Endodermal cell (in vitro differentiated cells): ENCODE measurements around the gene ALDH5A1. TPM values are rescaled to one million over a fixed set of nuclear protein-coding genes. Genes with fewer than 3 reads are reported as not detected.

Experiments
- DNase-seq: peaks from one replicate; pipeline ENCODE4 v3.0.0-alpha.2; 2017
- H3K27ac ChIP-seq: 2 replicates; pipeline ENCODE4 v1.5.1; 2013; ENCODE audit warnings: mild to moderate bottlenecking, low read depth, low read length, moderate library complexity
- H3K27me3 ChIP-seq: 2 replicates; pipeline ENCODE4 v1.6.1; 2013; ENCODE audit warnings: mild to moderate bottlenecking, low read length, moderate library complexity; ENCODE audit not compliant: insufficient read depth, control insufficient read depth, poor library complexity, severe bottlenecking
- H3K36me3 ChIP-seq: 2 replicates; pipeline ENCODE4 v1.7.0; 2013; ENCODE audit warnings: mild to moderate bottlenecking, low read length, moderate library complexity; ENCODE audit not compliant: control insufficient read depth, insufficient read depth
- H3K4me1 ChIP-seq: one replicate; pipeline ENCODE4 v1.7.0; 2013; ENCODE audit warnings: low read length; ENCODE audit not compliant: control insufficient read depth, insufficient read depth
- H3K4me3 ChIP-seq: 2 replicates; pipeline ENCODE4 v1.5.1; 2013; ENCODE audit warnings: mild to moderate bottlenecking, low read length, moderate library complexity
- H3K9ac ChIP-seq: 2 replicates; pipeline ENCODE4 v1.6.1; 2013; ENCODE audit warnings: mild to moderate bottlenecking, low read length, moderate library complexity; ENCODE audit not compliant: poor library complexity, severe bottlenecking; ENCODE audit errors: extremely low read depth
- H3K9me3 ChIP-seq: 2 replicates; pipeline ENCODE4 v1.6.1; 2013; ENCODE audit warnings: mild to moderate bottlenecking, low read length, moderate library complexity; ENCODE audit not compliant: control insufficient read depth
- H3K27ac Mint-ChIP-seq: 2 replicates; pipeline ENCODE4 v1.8.0; 2020; ENCODE audit warnings: mixed read lengths
- H3K27me3 Mint-ChIP-seq: 2 replicates; pipeline ENCODE4 v1.8.0; 2021; ENCODE audit warnings: mild to moderate bottlenecking, mixed read lengths; ENCODE audit not compliant: insufficient read depth
- H3K36me3 Mint-ChIP-seq: 2 replicates; pipeline ENCODE4 v1.8.0; 2020; ENCODE audit warnings: low read depth, mixed read lengths
- H3K4me1 Mint-ChIP-seq: 2 replicates; pipeline ENCODE4 v1.8.0; 2020; ENCODE audit warnings: mixed read lengths
- H3K4me3 Mint-ChIP-seq: 2 replicates; pipeline ENCODE4 v1.8.0; 2020; ENCODE audit warnings: mild to moderate bottlenecking, moderate library complexity, mixed read lengths
- H3K9me3 Mint-ChIP-seq: 2 replicates; pipeline ENCODE4 v1.8.0; 2020; ENCODE audit warnings: mild to moderate bottlenecking, mixed read lengths
- WGBS, 2 experiments: methylation state at CpG; one replicate each; pipeline versions ENCODE4 v1.1.5 to v1.1.7; 2013; ENCODE audit warnings: missing lambda C conversion rate in 2 of 2, mixed read lengths in 1 of 2; ENCODE audit not compliant: insufficient coverage in 1 of 2, insufficient read length in 1 of 2; 5-methylcytosine and 5-hydroxymethylcytosine counted together
- total RNA-seq, 2 donors: library from RNA; stranded (reverse); fragmentation: NEBNext Ultra II Directional in 1 of 2; extraction: Animal tissue kit (Norgen Biotek cat#: 25700) in 1 of 2; gene quantifications; 2 replicates in 1 of 2; 3 replicates in 1 of 2; pipeline ENCODE4 v1.2.1, GENCODE V29; 2021
- TF ChIP-seq, protein P1 (sequence below): fragments of 200-600 bp; sonication (generic); conservative IDR thresholded peaks from 2 replicates; pipeline ENCODE4 v1.5.0; 2021; ENCODE audit warnings: antibody characterized with exemption, mild to moderate bottlenecking

ALDH5A1 gene
- total RNA-seq, 2 donors from 2014 or later, result 7.1 to 9.6 TPM

GRCh38 chr6:24564081-24564480, 69.3 kb downstream of the ALDH5A1 start:
- no peak overlapping the region for H3K4me3 Mint-ChIP-seq
- H3K4me1 ChIP-seq, result peaks cover 5% of the 10 kb centered on the region
- no peaks in the 10 kb centered on the region for H3K36me3 ChIP-seq
- peaks cover 25% of the 10 kb centered on the region for H3K4me1 Mint-ChIP-seq
- H3K27ac Mint-ChIP-seq, result no peak overlapping the region
- WGBS, 2 experiments, result 85 to 87% methylated on average over 6 to 10 of the region's 10 CpGs
- H3K9me3 ChIP-seq, result no peaks in the 10 kb centered on the region
- no peak overlapping the region for H3K4me3 ChIP-seq
- peaks cover 25% of the 10 kb centered on the region for H3K27me3 Mint-ChIP-seq
- no peaks in the 10 kb centered on the region for H3K9me3 Mint-ChIP-seq
- peaks cover 23% of the 10 kb centered on the region for H3K27me3 ChIP-seq
- TF ChIP-seq, protein P1, sequence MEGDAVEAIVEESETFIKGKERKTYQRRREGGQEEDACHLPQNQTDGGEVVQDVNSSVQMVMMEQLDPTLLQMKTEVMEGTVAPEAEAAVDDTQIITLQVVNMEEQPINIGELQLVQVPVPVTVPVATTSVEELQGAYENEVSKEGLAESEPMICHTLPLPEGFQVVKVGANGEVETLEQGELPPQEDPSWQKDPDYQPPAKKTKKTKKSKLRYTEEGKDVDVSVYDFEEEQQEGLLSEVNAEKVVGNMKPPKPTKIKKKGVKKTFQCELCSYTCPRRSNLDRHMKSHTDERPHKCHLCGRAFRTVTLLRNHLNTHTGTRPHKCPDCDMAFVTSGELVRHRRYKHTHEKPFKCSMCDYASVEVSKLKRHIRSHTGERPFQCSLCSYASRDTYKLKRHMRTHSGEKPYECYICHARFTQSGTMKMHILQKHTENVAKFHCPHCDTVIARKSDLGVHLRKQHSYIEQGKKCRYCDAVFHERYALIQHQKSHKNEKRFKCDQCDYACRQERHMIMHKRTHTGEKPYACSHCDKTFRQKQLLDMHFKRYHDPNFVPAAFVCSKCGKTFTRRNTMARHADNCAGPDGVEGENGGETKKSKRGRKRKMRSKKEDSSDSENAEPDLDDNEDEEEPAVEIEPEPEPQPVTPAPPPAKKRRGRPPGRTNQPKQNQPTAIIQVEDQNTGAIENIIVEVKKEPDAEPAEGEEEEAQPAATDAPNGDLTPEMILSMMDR, result peak; percentile 41
- no peaks in the 10 kb centered on the region for H3K36me3 Mint-ChIP-seq
- no peak overlapping the region for H3K27ac ChIP-seq
- peak; percentile 52 for DNase-seq
- H3K9ac ChIP-seq, result no peak overlapping the region

GRCh38 chr6:24565196-24565595, 70.4 kb downstream of the ALDH5A1 start:
- Histone ChIP-seq H3K4me3 (no peak overlapping the region), H3K9me3 (no peaks in the 10 kb centered on the region), H3K27me3 (peaks cover 23% of the 10 kb centered on the region), H3K9ac (no peak overlapping the region), H3K36me3 (no peaks in the 10 kb centered on the region), H3K27ac (no peak overlapping the region), H3K4me1 (peaks cover 5% of the 10 kb centered on the region)
- WGBS, 2 experiments, result 94 to 98% methylated on average over 7 to 9 of the region's 9 CpGs
- Mint-ChIP-seq H3K36me3 (no peaks in the 10 kb centered on the region), H3K4me1 (peaks cover 35% of the 10 kb centered on the region), H3K27ac (no peak overlapping the region), H3K27me3 (peaks cover 25% of the 10 kb centered on the region), H3K4me3 (no peak overlapping the region), H3K9me3 (no peaks in the 10 kb centered on the region)
- DNase-seq, result no peak
- TF ChIP-seq, protein P1, result no peak

GRCh38 chr6:24566020-24566767, 71.4 kb downstream of the ALDH5A1 start:
- H3K4me3 ChIP-seq, result no peak overlapping the region
- WGBS, 2 experiments, result 93% methylated on average over 5 of the region's 5 CpGs; no CpG with 5 or more reads in 1 of the 2 experiments

More at GRCh38 chr6:24566020-24566767, 71.4 kb downstream of the ALDH5A1 start:
- no peak overlapping the region for H3K4me3 Mint-ChIP-seq
- Histone ChIP-seq H3K36me3 (no peaks in the 10 kb centered on the region), H3K4me1 (peaks cover 5% of the 10 kb centered on the region), H3K27ac (no peak overlapping the region), H3K9ac (no peak overlapping the region), H3K9me3 (no peaks in the 10 kb centered on the region), H3K27me3 (peaks cover 23% of the 10 kb centered on the region)
- H3K9me3 Mint-ChIP-seq, result no peaks in the 10 kb centered on the region
- DNase-seq, result no peak
- H3K36me3 Mint-ChIP-seq, result no peaks in the 10 kb centered on the region
- peaks cover 20% of the 10 kb centered on the region for H3K27me3 Mint-ChIP-seq
- H3K4me1 Mint-ChIP-seq, result peaks cover 35% of the 10 kb centered on the region
- TF ChIP-seq, protein P1, result no peak
- no peak overlapping the region for H3K27ac Mint-ChIP-seq
